Body of pancreas (tissue), 4 donors: ENCODE results near the gene CACNA1H.

Source experiments
- CTCF ChIP-seq, 7 experiments: fragments of 450-650 bp in 4 of 7; fragments of 200-600 bp in 3 of 7; sonication (generic) in 3 of 7; IDR thresholded peaks; one replicate each; pipeline ENCODE4 v1.5.1; 2016 to 2019; ENCODE audit warnings: antibody characterized with exemption in 7 of 7
- POLR2A ChIP-seq, 3 donors: fragments of 450-650 bp; IDR thresholded peaks; one replicate each; pipeline ENCODE4 v1.6.1; 2016; ENCODE audit warnings: antibody characterized with exemption in 3 of 3, mild to moderate bottlenecking in 2 of 3

GRCh38 chr16:1107141-1107540, 45.8 kb upstream of the CACNA1H start:
- no peak for TF ChIP-seq CTCF (IDR thresholded peaks at IDR 0.05)
- TF ChIP-seq POLR2A (IDR thresholded peaks at IDR 0.05) = no peak
